T47D (cell line): ENCODE results near the gene UNC5B.

Source experiments
- DNase-seq, 2 experiments: peaks; one replicate each; pipeline versions ENCODE4 v3.0.0 to v3.0.0-alpha.2; 2011 to 2012; ENCODE audit warnings: low read depth in 1 of 2, low spot score in 1 of 2
- JUND ChIP-seq: IDR thresholded peaks from 2 replicates; pipeline ENCODE4 v1.6.1; 2012; ENCODE audit warnings: low read depth
- in situ Hi-C: cut with HindIII; loops from 2 replicates; pipeline ENCODE4 v1.10.0; 2016; ENCODE audit warnings: low sequenced_read_pairs, low pct_unique_long_range_greater_than_20kb

Gene UNC5B

GRCh38 chr10:71346731-71347130 is 134.4 kb downstream of the UNC5B start:
- TF ChIP-seq JUND, result no peak
- DNase-seq, result no peak
- in situ Hi-C loops, result no loop called here

GRCh38 chr10:71347587-71348395 is 135.4 kb downstream of the UNC5B start:
- in situ Hi-C loops, result no loop called here
- DNase-seq, result no peak

GRCh38 chr10:71348850-71349249 is 136.5 kb downstream of the UNC5B start:
- DNase-seq, result no peak
- no peak for TF ChIP-seq JUND
- in situ Hi-C loops, result no loop called here

More at GRCh38 chr10:71347587-71348395, 135.4 kb downstream of the UNC5B start:
- TF ChIP-seq JUND, result no peak

DNA sequence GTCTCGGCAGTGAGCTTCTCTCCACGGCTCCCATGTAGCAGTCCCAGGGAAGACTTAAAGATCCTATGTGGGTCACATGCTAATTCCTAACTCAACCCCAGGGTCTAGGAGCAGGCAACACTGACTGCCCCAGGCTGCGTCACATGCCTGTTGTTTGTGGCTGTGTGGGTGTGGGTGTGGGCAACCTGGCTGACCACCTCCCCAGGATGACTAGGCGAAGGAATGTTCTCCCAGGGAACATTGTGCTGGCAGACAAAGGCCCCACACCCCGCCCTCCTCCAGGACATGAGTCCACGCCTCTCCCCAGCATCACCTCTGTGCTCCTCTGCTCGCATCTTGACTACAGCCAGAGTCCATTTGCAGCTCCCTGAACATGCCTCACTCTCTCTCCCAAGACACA is 137.0 kb downstream of the UNC5B start:
- in situ Hi-C loops, result no loop called here
- no peak for TF ChIP-seq JUND

GRCh38 chr10:71351087-71351486 is 138.7 kb downstream of the UNC5B start:
- in situ Hi-C loops, result no loop called here
- TF ChIP-seq JUND, result no peak

More for the DNA sequence above, 137.0 kb downstream of the UNC5B start:
- no peak for DNase-seq

GRCh38 chr10:71351628-71352319 is 139.4 kb downstream of the UNC5B start:
- TF ChIP-seq JUND, result no peak
- in situ Hi-C loops, result no loop called here
- no peak for DNase-seq

More at GRCh38 chr10:71351087-71351486, 138.7 kb downstream of the UNC5B start:
- no peak for DNase-seq
